Thoracic aorta (tissue), 2 donors: ENCODE data around the gene VAV2. TPM values are rescaled to one million over a fixed set of nuclear protein-coding genes. Genes with fewer than 3 reads are reported as not detected.

Source experiments
- ATAC-seq: fragments of 150-250 bp; one replicate; pipeline ENCODE4 v1.8.0; 2017; ENCODE audit warnings: low read depth; ENCODE audit not compliant: insufficient number of reproducible peaks, low FRiP score
- DNase-seq: peaks from one replicate; pipeline ENCODE4 v3.0.0-alpha.2; 2020; ENCODE audit warnings: low spot score
- H3K27ac ChIP-seq, 2 donors: fragments of 200-600 bp; sonication (generic); 1 replicate in 1 of 2; 2 replicates in 1 of 2; pipeline ENCODE4 v1.5.1; 2016; ENCODE audit warnings: mild to moderate bottlenecking in 2 of 2, moderate library complexity in 2 of 2
- H3K27me3 ChIP-seq: fragments of 200-600 bp; sonication (generic); replicated peaks from 2 replicates; pipeline ENCODE4 v1.6.0; 2016; ENCODE audit warnings: mild to moderate bottlenecking; ENCODE audit not compliant: insufficient read depth
- H3K36me3 ChIP-seq: fragments of 200-600 bp; sonication (generic); one replicate; pipeline ENCODE4 v1.5.1; 2016
- H3K4me1 ChIP-seq, 2 donors: fragments of 200-600 bp; sonication (generic); 1 replicate in 1 of 2; 2 replicates in 1 of 2; pipeline versions ENCODE4 v1.5.1 to v1.6.0; 2016; ENCODE audit warnings: low read depth in 2 of 2, mild to moderate bottlenecking in 1 of 2; ENCODE audit not compliant: control insufficient read depth in 1 of 2
- H3K4me3 ChIP-seq: fragments of 200-600 bp; sonication (generic); 2 replicates; pipeline ENCODE4 v1.5.1; 2016; ENCODE audit warnings: mild to moderate bottlenecking
- H3K9me3 ChIP-seq: fragments of 200-600 bp; sonication (generic); 2 replicates; pipeline ENCODE4 v1.5.1; 2016
- total RNA-seq, 2 donors: library from RNA; depleted of rRNA; stranded (reverse); fragments of >200 nt; gene quantifications; one replicate each; pipeline versions ENCODE4 v1.1.0 to v1.2.3, GENCODE V29; 2016
- TF ChIP-seq, protein P1 (sequence below): fragments of 200-600 bp; sonication (generic); IDR thresholded peaks from one replicate; pipeline ENCODE4 v1.5.1; 2019; ENCODE audit warnings: antibody characterized with exemption

VAV2 gene
- total RNA-seq, 2 donors from 2014 or later = 10.1 to 11.5 TPM

DNA sequence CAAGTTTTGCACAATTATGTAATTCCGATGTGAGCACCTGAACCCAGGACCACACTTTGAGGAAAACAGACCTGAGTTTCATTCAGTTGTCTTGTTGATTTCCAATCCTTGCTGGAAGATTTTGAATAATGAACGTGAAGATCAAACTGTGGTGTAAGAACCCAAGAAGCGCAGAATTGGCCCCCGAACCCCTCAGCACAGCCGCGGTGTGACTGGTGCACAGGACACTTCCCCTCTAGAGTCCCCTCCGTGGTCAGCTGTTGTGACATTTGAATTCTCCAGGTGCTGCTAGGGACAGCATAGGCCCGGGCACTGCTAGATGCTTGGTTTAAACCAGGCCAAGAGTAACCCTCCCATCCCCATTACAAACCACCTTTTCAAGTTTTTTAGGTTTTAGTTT is 34.9 kb upstream of the VAV2 start:
- H3K4me1 ChIP-seq = peaks cover 10 to 11% of the 10 kb centered on the region in 2 donors
- H3K27ac ChIP-seq = no peak overlapping the region
- peaks cover 12% of the 10 kb centered on the region for H3K36me3 ChIP-seq
- no peak overlapping the region for H3K4me3 ChIP-seq
- no peaks in the 10 kb centered on the region for H3K27me3 ChIP-seq
- DNase-seq (no peak), ATAC-seq (no peak)
- TF ChIP-seq, protein P1, sequence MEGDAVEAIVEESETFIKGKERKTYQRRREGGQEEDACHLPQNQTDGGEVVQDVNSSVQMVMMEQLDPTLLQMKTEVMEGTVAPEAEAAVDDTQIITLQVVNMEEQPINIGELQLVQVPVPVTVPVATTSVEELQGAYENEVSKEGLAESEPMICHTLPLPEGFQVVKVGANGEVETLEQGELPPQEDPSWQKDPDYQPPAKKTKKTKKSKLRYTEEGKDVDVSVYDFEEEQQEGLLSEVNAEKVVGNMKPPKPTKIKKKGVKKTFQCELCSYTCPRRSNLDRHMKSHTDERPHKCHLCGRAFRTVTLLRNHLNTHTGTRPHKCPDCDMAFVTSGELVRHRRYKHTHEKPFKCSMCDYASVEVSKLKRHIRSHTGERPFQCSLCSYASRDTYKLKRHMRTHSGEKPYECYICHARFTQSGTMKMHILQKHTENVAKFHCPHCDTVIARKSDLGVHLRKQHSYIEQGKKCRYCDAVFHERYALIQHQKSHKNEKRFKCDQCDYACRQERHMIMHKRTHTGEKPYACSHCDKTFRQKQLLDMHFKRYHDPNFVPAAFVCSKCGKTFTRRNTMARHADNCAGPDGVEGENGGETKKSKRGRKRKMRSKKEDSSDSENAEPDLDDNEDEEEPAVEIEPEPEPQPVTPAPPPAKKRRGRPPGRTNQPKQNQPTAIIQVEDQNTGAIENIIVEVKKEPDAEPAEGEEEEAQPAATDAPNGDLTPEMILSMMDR = no peak
- H3K9me3 ChIP-seq = no peaks in the 10 kb centered on the region

DNA sequence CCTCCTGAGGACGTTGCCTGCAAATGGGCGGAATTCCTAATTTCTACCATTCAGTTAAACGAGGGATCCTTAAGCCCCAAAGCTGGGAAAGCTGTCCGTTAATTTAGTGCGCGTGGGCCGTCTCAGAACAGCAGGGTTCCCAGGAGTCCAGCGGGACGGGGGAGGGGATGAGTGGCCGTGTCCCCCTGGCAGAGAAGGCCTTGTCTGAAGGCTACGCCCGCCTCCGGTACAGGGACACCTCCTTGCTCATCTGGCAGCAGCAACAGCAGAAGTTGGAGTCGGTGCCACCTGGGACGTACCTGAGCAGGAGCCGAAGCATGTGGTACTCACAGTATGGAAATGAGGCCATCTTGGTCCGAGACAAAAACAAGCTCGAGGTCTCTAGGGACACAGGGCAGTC is 34.5 kb upstream of the VAV2 start:
- ATAC-seq = no peak
- Histone ChIP-seq H3K27me3 (no peaks in the 10 kb centered on the region), H3K4me3 (no peak overlapping the region), H3K9me3 (no peaks in the 10 kb centered on the region), H3K4me1 (peaks cover 10 to 11% of the 10 kb centered on the region in 2 donors), H3K36me3 (peaks cover 8% of the 10 kb centered on the region), H3K27ac (no peak overlapping the region)
- TF ChIP-seq, protein P1 = no peak
- no peak for DNase-seq

DNA sequence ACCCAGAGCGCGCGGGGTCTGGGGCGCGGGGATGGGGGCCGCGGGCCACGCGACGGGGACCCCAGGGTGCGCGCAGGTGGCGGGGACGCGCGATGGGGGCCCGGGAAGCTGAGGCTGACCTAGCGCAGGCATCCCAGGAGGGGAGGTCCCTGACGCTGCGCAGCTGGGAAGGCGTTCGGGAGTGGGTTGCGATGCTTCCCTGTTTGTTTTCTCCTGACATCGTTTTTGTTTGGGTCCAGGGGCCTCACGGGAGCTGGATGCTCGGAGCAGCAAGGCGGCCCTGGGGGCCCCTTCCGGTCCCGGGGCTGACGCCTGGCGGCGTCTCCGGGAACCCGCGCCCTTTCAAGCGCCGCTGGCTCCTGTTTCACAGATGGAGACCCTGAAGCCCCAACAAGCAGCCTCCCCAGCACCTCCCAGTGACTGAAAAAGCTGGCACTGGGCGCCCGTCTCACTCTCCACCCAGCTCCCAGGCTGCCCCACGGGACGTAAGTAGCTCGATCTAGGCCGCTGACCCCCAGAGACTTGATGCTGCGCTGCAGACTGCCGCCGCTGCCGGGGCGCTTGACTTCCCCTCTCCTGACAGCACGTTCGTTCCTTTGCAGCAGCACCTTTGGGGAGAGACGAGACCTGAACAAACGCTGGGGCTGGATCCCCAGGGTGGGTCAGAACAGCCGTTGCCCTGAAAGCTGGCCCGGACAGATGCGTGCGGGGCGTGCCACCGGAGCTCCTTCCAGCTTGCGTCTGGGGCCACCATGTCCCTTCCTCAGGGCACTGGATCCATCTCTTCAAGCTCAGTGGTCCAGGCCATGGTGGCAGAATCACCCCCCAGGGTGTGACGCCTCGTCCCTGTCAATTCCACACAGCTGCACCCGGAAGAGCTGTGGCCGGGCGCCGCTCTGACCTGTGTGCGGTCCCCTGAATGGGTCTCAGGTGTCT is 33.8 kb upstream of the VAV2 start:
- Histone ChIP-seq H3K27me3 (no peaks in the 10 kb centered on the region), H3K36me3 (peaks cover 4% of the 10 kb centered on the region), H3K9me3 (no peaks in the 10 kb centered on the region), H3K27ac (peak overlapping the region in 1 of 2 donors; percentile 47), H3K4me1 (peaks cover 10 to 11% of the 10 kb centered on the region in 2 donors), H3K4me3 (peak overlapping the region; percentile 99)
- no peak for DNase-seq
- ATAC-seq = no peak
- TF ChIP-seq, protein P1 = no peak

DNA sequence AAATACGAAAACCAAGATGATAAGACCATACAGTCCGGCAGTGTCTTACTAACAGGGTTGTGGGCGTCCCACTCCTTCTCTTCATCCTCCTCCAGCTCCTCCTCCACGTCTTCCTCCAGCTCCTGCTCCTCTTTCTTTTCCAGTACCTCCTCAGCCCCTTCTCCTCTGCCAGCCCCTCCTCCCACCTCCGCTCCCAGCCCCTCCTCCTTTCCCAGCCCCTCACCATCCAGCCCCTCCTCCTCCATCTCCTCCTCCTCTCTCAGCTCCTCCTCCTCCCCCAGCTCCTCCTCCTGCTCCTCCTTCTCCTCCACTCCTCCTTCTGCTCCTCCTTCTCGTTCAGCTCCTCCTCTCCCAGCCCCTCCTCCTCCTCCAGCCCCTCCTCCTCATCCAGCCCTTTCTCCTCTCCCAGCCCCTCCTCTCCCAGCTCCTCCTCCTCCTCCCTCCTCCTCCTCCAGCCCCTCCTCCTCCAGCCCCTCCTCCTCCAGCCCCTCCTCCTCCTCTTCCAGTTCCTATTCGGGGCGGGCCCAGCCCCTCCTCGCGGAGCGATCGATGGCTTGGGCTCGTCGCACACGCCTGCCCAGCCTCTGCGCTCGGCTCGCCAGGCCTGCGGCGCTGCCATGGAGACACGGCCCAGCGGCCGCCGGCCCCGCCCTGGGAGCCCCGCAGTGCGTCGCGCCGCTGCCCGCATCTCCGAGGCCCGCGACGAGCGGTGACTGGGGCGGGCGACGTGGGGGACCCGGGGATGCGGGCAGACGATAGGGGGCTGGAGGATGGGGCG is 32.9 kb upstream of the VAV2 start, which contains the start of gene BRD3OS:
Gene BRD3OS, plus strand, starts transcription at position 654 of the 778 bp plus-strand sequence. CDS start 1,267 bp downstream, outside the sequence.
- Histone ChIP-seq H3K36me3 (no peaks in the 10 kb centered on the region), H3K4me3 (peak within 1 kb of the TSS; percentile 99), H3K9me3 (no peaks in the 10 kb centered on the region), H3K27ac (peak within 1 kb of the TSS in 1 of 2 donors; percentile 47), H3K27me3 (no peaks in the 10 kb centered on the region), H3K4me1 (peaks cover 10 to 11% of the 10 kb centered on the region in 2 donors)
- peak; percentile 92 for DNase-seq
- ATAC-seq = peak; percentile 100
- TF ChIP-seq, protein P1 = no peak
